Spleen (tissue), 7 donors: ENCODE data around the gene RBBP4.

Source experiments
- POLR2A ChIP-seq, 3 donors: fragments of 450-650 bp; IDR thresholded peaks; one replicate each; pipeline ENCODE4 v1.5.1; 2017; ENCODE audit warnings: antibody characterized with exemption in 3 of 3, mild to moderate bottlenecking in 1 of 3
- TF ChIP-seq, protein P1 (sequence below), 11 experiments: fragments of 200-600 bp in 7 of 11; fragments of 450-650 bp in 4 of 11; sonication (generic) in 4 of 11; IDR thresholded peaks in 8 of 11; conservative IDR thresholded peaks in 3 of 11; 1 replicate in 7 of 11; 2 replicates in 4 of 11; pipeline versions ENCODE4 v1.4.0 to v1.8.0; 2016 to 2021; ENCODE audit warnings: antibody characterized with exemption in 11 of 11, inconsistent platforms in 4 of 11, mild to moderate bottlenecking in 1 of 11
- donor health status: DM: no; HTN: no; CAD: no; lungs with moderate emphysema.
- donor health status: DM: no; HTN: no; CAD: no.
- donor health status: DM: no; HTN: no; CAD: no.

DNA sequence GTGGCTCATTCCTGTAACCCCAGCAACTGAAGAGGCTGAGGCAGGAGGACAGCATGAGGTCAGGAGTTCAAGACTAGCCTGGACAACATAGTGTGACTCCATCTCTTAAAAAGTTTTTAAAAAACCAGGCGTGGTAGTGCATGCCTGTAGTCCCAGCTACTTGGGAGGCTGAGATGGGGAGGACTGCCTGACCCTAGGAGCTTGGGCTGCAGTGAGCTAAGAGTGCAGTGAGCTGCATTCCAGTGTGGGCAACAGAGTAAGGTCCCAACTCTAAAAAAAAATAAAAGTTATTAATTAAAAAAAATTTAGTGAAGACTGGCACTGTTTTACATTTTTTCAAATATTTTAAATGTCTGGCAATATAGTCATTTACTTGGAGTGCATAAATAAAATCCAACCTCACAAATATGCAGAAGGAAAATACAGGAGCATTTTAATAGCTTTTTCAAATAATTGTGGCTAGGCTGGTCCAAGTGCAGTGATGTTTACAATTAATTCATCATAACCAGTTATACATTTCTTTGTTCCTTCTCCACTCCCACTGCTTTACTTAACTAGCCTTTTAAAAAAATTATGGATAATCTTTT is 11.4 kb upstream of the RBBP4 start:
- TF ChIP-seq POLR2A (IDR thresholded peaks at IDR 0.05) = no peak
- TF ChIP-seq, protein P1, sequence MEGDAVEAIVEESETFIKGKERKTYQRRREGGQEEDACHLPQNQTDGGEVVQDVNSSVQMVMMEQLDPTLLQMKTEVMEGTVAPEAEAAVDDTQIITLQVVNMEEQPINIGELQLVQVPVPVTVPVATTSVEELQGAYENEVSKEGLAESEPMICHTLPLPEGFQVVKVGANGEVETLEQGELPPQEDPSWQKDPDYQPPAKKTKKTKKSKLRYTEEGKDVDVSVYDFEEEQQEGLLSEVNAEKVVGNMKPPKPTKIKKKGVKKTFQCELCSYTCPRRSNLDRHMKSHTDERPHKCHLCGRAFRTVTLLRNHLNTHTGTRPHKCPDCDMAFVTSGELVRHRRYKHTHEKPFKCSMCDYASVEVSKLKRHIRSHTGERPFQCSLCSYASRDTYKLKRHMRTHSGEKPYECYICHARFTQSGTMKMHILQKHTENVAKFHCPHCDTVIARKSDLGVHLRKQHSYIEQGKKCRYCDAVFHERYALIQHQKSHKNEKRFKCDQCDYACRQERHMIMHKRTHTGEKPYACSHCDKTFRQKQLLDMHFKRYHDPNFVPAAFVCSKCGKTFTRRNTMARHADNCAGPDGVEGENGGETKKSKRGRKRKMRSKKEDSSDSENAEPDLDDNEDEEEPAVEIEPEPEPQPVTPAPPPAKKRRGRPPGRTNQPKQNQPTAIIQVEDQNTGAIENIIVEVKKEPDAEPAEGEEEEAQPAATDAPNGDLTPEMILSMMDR (IDR thresholded peaks at IDR 0.05 in 8 of 11, conservative IDR thresholded peaks at IDR 0.05 in 3 of 11) = no peak
